Stimulated activated CD8-positive, alpha-beta memory T cell treated with anti-CD3 and anti-CD28 coated beads, Interleukin-15, amount 100 ng/mL, for 48 hours (primary cell): ENCODE measurements around the gene TMEM184C.
A peak's percentile ranks its signal among the peaks of the same experiment; 100 is the strongest.

Experiments used
- DNase-seq, 2 donors: peaks; one replicate each; pipeline ENCODE4 v3.0.0-alpha.2; 2020; ENCODE audit warnings: low read depth in 2 of 2

The TMEM184C gene

GRCh38 chr4:147617173-147617840 lies at the start of gene TMEM184C:
Gene TMEM184C, plus strand, starts transcription at chr4:147617397. Its CDS starts 560 bp downstream, at chr4:147617957.
- DNase-seq = peak; percentile 96 to 97

DNA sequence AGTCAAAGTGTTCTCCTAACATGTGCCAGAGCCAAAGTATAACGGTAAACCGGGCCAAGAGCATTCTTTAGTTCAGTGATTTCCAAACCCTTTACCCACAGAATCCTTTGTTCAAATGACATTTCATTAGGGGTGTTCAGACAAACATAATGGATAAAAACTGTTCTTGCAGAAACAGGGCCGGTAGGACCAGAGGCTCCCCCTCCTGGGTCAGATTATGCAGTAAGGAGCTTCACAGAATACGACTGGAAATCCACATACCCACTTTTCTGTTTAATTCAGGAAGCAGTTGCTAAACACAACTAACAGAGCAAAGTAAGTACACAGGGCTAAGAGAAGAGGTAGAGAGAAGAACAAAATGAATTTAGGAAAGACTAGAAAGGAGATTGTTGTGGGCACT lies 46.6 kb upstream of the TMEM184C start:
- DNase-seq = no peak

DNA sequence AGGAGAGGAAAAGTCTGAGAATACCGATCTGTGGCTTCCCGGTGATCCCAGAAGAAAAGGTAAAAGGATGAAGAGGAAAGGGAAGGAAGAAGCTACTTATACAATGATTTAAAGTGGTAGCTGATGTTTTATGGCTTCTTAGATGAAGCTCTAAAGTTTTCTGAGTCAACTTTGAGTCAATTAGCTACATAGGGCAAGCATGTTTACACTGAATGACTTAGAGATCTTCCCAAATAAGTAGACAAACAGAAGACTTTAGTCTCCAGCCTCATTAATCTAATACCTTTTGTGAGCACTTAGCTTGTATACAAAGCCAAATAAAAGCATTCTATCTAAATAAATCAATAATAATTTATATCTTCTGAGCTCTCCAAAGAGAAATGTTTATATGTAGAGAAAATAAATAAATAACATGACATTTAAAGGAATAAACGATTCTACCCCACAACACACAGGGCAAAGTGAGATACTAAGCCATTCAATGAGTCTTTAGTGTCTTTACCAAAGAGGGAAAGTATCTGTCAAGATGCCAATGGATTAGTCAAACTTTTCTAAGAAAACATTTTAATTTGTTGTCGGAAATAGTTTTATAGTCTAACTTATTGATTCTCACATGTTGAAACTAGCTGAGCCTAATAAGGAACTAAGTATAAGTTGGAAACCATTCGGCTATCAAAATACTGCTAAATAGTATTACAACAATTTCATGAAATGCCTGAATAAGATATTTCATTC lies 46.0 kb upstream of the TMEM184C start:
- DNase-seq = no peak

DNA sequence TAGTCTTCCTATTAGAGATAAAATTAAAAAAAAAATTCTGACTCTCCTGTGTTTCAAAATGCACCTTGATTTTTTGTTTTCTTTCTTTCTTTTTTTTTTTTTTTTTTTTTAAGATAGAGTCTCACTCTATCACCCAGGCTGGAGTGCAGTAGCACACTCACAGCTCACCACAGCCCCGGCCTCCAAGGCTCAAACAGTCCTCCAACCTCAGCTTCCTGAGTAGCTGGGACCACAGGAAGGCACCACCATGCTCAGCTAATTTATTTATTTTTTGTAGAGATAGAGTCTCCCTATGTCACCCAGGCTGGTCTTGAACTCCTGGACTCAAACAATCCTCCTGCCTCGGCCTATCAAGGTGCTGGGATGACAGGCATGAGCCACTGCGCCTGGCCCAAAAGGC lies 41.1 kb upstream of the TMEM184C start:
- no peak for DNase-seq

- DNase-seq = no peak
Observed at GRCh38 chr4:147578051-147578476, 39.1 kb upstream of the TMEM184C start.

DNA sequence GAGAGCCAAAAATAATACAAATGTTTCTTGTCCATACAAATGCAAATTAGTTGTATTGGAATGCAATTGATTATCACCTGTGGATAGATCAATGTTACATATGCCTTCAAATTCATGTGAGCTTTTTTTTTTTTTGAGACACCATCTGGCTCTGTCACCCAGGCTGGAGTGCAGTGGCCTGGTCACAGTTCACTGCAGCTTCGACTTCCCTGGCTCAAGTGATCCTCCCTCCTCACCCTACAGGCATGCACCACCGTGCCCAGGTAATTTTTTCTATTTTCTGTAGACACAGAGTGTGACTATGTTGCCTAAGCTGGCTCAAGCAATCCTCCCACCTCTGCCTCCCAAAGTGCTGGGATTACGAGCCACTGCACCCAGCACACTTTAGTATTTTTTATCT lies 38.6 kb upstream of the TMEM184C start:
- DNase-seq = no peak

DNA sequence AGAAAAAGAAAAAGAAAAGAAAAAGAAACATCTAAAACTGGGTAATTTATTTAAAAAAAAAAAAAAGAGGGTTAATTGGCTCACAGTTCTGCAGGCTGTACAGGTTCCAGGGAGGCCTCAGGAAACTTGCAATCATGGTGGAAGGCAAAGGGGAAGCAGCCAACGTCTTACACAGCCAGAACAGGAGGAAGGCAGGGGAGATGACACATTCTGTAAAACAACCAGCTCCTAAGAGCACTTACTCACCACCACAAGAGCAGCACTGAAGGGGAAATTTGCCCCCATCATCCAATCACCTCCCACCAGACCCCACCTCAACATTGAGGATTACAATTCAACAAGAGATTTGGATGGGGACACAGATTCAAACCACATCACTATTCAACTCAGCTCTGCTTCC lies 36.8 kb upstream of the TMEM184C start:
- no peak for DNase-seq

DNA sequence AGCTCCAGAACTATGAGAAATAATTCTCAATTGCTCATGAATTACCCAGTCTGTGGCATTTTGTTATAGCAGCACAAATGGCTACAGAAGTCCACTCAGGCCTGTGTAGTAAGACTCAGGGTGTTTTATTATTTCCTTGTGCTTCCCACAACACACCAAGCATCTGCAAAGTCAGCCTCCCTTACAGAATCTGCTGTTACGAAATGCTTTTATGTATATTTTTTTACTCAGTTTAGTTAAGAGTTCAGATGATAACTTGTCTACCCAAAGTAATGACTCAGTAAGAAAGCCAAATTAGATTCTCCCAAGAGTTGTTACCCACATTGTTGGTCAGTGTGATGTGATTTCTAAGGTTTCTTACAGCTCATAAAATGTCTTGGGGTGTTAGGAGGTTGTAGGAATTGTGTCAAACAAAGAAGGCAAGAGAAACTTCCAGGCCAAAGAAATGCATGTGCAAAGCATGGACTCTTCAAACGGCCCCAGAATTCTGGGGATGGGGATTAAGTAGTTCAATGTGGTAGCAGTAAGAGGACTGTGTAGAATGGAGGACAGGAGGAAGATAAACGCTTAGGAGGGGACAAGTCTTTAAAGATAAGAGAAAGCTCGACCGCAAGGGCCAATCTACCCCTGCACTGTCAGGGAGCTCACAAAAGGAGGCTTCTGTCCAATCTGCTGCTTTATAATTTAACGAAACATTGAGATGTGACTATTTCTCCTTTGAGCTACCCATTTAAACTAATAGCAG lies 35.4 kb upstream of the TMEM184C start:
- no peak for DNase-seq

DNA sequence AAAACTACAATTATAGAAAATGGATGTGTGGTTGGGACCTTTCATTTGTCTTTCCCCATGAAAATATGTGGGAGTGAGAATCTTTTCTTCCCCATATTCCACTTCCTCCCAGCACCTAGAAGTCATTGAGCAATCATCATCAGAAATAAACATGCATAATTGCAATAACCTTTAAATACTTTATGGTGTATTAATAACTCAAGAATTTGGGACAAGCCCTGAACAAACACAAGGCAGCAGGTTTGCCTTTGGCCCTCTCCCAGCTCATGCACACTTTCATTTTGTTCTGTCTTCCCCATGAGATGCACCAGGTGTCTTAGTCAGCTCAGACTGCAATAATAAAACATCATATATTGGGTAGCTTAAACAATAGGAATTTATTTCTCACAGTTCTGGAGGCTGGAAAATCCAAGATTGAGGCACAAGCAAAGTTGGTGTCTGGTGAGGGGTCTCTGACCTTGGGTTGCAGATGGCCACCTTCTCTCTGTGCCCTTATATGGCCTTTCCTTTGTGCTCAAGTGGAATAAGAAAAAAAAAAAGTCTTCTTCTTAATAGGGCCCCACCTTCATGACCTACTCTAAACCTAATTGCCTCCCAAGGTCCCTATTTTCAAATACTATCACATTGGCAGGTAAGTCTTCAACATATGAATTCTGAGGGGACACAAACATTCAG lies 34.7 kb upstream of the TMEM184C start:
- no peak for DNase-seq

- no peak for DNase-seq
Observed at GRCh38 chr4:147583876-147584275, 33.3 kb upstream of the TMEM184C start.

GRCh38 chr4:147586032-147586431 lies 31.2 kb upstream of the TMEM184C start:
- DNase-seq = no peak

DNA sequence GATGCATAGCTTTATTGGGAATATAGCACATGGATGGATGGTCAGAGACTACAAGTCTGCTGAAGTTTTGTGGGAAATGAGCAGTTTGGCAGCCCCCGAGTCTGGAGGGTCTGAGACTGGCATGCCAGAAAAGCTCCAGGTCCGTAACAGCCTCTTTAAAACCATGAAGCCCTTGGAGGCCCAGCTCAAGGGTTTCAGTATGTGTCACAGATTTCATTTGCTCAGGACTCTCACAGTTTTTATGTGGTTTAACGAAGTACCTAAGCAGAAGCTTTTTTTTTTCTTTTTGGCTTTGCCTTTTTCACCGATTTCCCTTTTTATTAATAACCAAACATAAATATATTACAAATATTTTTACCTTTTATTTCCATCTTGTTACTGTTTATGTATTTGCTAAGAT lies 30.6 kb upstream of the TMEM184C start:
- DNase-seq = no peak

DNA sequence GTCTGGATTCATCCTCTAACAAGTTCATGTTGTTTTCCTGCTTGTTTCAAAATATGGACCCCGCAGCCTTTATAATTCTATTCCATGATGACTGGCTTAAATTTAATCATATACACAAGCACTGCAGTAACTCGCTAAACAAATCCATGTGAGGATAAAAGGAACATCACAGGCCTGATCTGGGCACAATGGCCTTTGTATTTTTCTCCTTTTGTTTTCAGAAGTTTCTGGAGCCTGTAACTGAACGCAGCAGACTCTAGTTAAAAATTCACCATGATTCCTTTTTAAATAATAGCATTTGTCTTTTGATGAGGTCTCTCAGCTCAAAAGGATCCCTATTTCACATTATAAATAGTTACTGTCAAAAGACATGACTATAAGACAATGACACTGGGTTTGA lies 30.2 kb upstream of the TMEM184C start:
- DNase-seq = no peak

- no peak for DNase-seq
Observed at GRCh38 chr4:147589586-147589985, 27.6 kb upstream of the TMEM184C start.

DNA sequence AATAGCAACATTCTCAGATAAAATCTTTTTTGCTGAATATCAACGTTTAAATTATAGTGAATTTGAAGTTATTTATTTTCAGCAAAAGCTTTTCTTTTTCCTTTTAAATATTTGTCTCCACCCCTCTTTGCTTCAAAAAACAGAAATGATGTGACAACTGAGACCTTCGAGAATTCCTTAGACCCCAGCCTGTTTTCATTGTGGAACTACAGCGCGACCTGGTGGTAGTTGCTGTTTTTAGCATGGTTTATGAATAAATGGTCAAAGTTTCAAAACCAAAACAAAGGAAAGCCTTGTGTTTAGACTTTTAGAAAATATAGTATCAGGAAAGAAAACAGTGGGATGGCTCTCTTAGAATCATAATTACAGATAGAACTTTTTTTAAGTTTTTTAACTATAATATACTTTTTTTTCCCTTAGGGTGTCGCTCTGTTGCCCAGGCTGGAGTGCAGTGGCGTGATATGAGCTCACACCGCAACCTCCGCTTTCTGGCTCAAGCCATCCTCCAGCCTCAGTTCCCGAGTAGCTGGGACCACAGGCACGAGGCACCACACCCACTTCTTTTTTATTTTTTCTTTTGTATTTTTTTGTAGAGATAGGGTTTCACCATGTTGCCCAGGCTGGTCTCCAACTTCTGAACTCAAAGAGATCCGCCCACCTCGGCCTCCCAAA lies 26.8 kb upstream of the TMEM184C start:
- DNase-seq = peak; percentile 4

- no peak for DNase-seq
Observed at GRCh38 chr4:147591106-147591505, 26.1 kb upstream of the TMEM184C start.

GRCh38 chr4:147594107-147594506 lies 23.1 kb upstream of the TMEM184C start:
- DNase-seq = no peak

DNA sequence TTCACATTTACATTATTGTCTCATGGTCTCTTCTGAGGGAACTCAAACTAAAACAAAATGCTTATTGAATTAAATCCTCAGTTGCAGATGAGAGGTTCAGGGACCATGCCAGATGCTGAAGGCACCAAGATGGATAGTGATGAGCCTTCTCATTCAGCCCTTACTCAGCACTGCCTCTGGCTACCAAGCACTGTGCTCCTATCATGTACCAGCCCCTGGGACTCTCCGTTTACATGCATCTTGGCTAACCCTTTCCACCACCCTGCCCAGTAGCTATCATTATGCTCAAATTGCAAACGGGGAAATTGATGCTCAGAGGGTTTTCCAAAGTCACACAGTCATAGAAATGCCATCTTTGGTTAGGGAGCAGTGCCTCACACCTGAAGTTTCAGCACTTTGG lies 22.6 kb upstream of the TMEM184C start:
- no peak for DNase-seq

DNA sequence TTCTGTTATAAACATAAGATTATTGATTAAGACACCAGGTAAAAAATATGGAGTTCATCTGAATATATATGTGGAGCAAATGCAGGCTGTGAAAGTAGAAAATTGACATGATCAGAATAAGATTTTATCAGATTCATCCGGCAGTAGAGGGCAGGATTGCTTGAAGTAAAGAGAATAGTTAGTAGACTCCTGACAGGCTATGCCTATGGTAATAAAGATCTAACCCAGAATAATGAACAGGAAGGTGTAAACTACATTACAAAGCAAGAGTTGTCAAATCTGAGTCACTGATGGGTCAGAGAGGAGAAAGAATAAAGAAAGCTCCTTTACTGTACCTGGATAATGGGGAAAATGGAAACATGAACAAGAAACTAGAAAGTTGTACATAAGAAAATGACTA lies 20.8 kb upstream of the TMEM184C start:
- no peak for DNase-seq

DNA sequence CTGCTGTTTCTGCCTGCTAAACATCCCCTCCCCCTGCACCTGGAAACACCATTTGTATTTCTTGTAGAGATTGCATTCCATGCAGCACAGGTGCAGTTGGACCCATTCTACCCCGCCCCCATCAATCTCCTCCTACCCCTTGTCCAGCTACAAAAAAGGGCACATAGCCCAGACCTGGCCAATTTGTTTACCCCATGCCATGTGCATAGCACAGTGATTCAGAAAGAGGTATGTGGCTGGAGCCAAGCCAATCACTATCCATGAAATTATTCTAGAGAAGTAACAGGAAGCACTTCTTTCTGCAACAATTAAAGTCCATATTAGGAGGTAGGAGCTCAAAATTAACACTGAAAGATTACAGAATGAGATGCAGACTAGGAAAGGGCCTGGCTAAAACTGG lies 20.2 kb upstream of the TMEM184C start:
- DNase-seq = no peak

GRCh38 chr4:147597561-147597960 lies 19.6 kb upstream of the TMEM184C start:
- no peak for DNase-seq

DNA sequence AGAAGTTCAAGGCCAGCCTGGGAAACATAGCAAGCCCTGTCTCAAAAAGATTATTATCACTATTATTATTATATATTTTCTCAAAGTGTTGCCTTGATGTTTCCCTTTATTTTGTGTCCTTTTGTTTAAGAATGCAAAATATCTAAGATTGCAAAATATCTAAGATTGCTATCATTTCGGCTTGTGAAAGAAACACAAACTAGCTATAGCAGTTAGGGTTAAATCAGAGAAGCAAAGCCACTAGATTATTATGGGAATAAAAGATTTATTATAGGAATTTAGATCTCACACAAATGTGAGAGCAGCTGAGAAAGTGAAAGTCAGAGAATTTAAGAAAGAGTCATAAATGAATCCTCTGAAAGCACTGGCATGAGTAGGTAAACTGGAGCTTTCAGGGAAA lies 18.0 kb upstream of the TMEM184C start:
- no peak for DNase-seq
